ENCODE measurements around the gene GNAS. TPM values are rescaled to one million over a fixed set of nuclear protein-coding genes. Genes with fewer than 3 reads are reported as not detected.
A peak's percentile ranks its signal among the peaks of the same experiment; 100 is the strongest.

The GNAS gene
- total and polyA plus RNA-seq, 4 experiments from 2014 or later: 70.1 to 645 (median 412) TPM

DNA sequence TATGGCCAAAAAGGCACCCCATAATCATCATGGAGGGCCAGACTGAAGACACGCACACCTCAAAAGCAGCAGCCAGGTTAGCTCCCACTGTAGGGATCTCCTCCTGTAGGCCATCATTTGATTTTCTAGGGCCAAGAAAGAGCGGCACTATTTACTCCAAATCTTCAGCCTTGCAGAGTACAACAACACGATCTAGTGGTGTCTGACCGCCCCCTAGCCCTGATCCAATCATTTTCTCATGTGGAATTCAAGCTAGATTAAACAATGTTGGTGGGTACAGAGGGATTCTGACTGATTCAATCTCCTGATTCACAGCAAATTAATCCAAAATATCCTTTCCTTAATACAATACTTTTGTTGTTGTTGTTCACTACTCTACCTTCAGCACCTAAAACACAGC, 14.3 kb upstream of the GNAS start:
- intact Hi-C loops (cut with micrococcal nuclease): loop anchor here (5.0 kb wide), 1 partner anchor 186 kb away; the partner anchor contains the start of gene STX16
- Mint-ChIP-seq H3K27me3 (peaks cover 23 to 29% of the 10 kb centered on the region in 2 donors), H3K9me3 (no peaks in the 10 kb centered on the region), H3K36me3 (peaks cover 0 to 4% of the 10 kb centered on the region in 2 donors), H3K4me3 (no peak overlapping the region), H3K27ac (no peak overlapping the region), H3K4me1 (peaks cover 0 to 11% (median 3%) of the 10 kb centered on the region in 4 donors)
- Histone ChIP-seq H3K27ac (ENCODE audit: low read depth, low read length) (no peak overlapping the region), H3K36me3 (ENCODE audit: insufficient read depth, low read length) (no peaks in the 10 kb centered on the region), H3K9me3 (ENCODE audit: control insufficient read depth in 1 of 2, low read length in 2 of 2) (no peaks in the 10 kb centered on the region), H3K4me3 (ENCODE audit: low read length in 2 of 2) (no peak overlapping the region), H3K27me3 (ENCODE audit: insufficient read depth, low read length) (peaks cover 4% of the 10 kb centered on the region), H3K4me1 (ENCODE audit: insufficient read depth, low read length) (no peaks in the 10 kb centered on the region)
- no peak for DNase-seq
- ChIA-PET POLR2A (ENCODE audit: partially characterized antibody) (no interaction called here), CTCF (ENCODE audit: partially characterized antibody) (interaction anchor here (0.7 to 2.2 kb wide), 3 partner anchors 359 to 604 kb away, joined by 3 to 5 read pairs (median 4); no protein-coding TSS in a partner anchor)

DNA sequence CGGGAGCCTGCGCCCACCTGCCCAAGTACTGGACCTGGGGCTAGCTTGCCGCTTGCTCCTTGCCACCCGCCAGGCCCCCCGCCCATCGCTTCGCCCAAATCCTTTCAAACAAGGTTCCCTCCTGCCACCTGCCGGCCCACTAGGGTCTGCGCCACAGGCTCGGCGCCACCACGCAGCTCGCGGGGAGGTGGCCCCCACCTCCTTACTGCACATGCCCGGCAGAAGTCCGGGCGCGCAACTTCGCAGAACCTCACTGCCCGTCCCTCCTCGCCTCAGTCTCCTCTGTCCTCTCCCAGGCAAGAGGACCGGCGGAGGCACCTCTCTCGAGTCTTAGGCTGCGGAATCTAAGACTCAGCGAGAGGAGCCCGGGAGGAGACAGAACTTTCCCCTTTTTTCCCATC, 13.0 kb upstream of the GNAS start:
- POLR2A ChIA-PET (ENCODE audit: partially characterized antibody): interaction anchor here (1.0 kb wide), 1 partner anchor 188 kb away, joined by 5 read pairs; the partner anchor contains the start of gene STX16
- peak overlapping the region in 7 of 8 donors; percentile 15 to 70 (median 48) for H3K4me3 Mint-ChIP-seq
- intact Hi-C loops (cut with micrococcal nuclease): loop anchor here (5.0 kb wide), 1 partner anchor 187 kb away; the partner anchor contains the start of gene STX16

DNA sequence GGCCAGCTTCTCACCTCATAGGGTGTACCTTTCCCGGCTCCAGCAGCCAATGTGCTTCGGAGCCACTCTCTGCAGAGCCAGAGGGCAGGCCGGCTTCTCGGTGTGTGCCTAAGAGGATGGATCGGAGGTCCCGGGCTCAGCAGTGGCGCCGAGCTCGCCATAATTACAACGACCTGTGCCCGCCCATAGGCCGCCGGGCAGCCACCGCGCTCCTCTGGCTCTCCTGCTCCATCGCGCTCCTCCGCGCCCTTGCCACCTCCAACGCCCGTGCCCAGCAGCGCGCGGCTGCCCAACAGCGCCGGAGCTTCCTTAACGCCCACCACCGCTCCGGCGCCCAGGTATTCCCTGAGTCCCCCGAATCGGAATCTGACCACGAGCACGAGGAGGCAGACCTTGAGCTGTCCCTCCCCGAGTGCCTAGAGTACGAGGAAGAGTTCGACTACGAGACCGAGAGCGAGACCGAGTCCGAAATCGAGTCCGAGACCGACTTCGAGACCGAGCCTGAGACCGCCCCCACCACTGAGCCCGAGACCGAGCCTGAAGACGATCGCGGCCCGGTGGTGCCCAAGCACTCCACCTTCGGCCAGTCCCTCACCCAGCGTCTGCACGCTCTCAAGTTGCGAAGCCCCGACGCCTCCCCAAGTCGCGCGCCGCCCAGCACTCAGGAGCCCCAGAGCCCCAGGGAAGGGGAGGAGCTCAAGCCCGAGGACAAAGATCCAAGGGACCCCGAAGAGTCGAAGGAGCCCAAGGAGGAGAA, 12.3 kb upstream of the GNAS start:
- no peaks in the 10 kb centered on the region for H3K9me3 Mint-ChIP-seq
- no peak overlapping the region for H3K4me3 ChIP-seq (ENCODE audit: low read length in 2 of 2)
- H3K4me1 Mint-ChIP-seq: peaks cover 0 to 11% (median 3%) of the 10 kb centered on the region in 4 donors
- peaks cover 26 to 34% of the 10 kb centered on the region in 2 donors for H3K27me3 Mint-ChIP-seq
- no peak overlapping the region for H3K27ac ChIP-seq (ENCODE audit: low read depth, low read length)
- peaks cover 4% of the 10 kb centered on the region for H3K27me3 ChIP-seq (ENCODE audit: insufficient read depth, low read length)
- H3K9me3 ChIP-seq (ENCODE audit: control insufficient read depth in 1 of 2, low read length in 2 of 2): no peaks in the 10 kb centered on the region
- no peaks in the 10 kb centered on the region for H3K36me3 ChIP-seq (ENCODE audit: insufficient read depth, low read length)
- H3K27ac Mint-ChIP-seq: no peak overlapping the region
- intact Hi-C loops (cut with micrococcal nuclease): loop anchor here (5.0 kb wide), 1 partner anchor 188 kb away; the partner anchor contains the start of gene STX16
- ChIA-PET POLR2A (ENCODE audit: partially characterized antibody) (interaction anchor here (1.0 kb wide), 1 partner anchor 189 kb away, joined by 5 read pairs; the partner anchor contains the start of gene STX16), CTCF (ENCODE audit: partially characterized antibody) (interaction anchor here (1.6 to 2.3 kb wide), 6 partner anchors 8 to 604 kb away, joined by 3 to 10 read pairs (median 5); partner anchors contain the start of gene STX16)
- no peaks in the 10 kb centered on the region for H3K4me1 ChIP-seq (ENCODE audit: insufficient read depth, low read length)
- H3K36me3 Mint-ChIP-seq: no peaks in the 10 kb centered on the region
- DNase-seq: no peak
- H3K4me3 Mint-ChIP-seq: peak overlapping the region in 7 of 8 donors; percentile 20 to 70 (median 48)

More for the DNA sequence above, 13.0 kb upstream of the GNAS start:
- H3K27ac ChIP-seq (ENCODE audit: low read depth, low read length): no peak overlapping the region
- no peak overlapping the region for H3K4me3 ChIP-seq (ENCODE audit: low read length in 2 of 2)
- DNase-seq: peak in 4 of 5 donors; percentile 26 to 40 (median 35)
- CTCF ChIA-PET (ENCODE audit: partially characterized antibody): interaction anchor here (0.7 to 2.3 kb wide), 8 partner anchors 9 to 603 kb away, joined by 3 to 10 read pairs (median 5); partner anchors contain the start of gene STX16
- H3K9me3 ChIP-seq (ENCODE audit: control insufficient read depth in 1 of 2, low read length in 2 of 2): no peaks in the 10 kb centered on the region
- H3K36me3 ChIP-seq (ENCODE audit: insufficient read depth, low read length): no peaks in the 10 kb centered on the region
- no peaks in the 10 kb centered on the region for H3K36me3 Mint-ChIP-seq
- peaks cover 20 to 27% of the 10 kb centered on the region in 2 donors for H3K27me3 Mint-ChIP-seq
- H3K4me1 Mint-ChIP-seq: peaks cover 0 to 11% (median 3%) of the 10 kb centered on the region in 4 donors
- H3K27ac Mint-ChIP-seq: no peak overlapping the region
- H3K4me1 ChIP-seq (ENCODE audit: insufficient read depth, low read length): no peaks in the 10 kb centered on the region
- no peaks in the 10 kb centered on the region for H3K9me3 Mint-ChIP-seq
- H3K27me3 ChIP-seq (ENCODE audit: insufficient read depth, low read length): peaks cover 4% of the 10 kb centered on the region

DNA sequence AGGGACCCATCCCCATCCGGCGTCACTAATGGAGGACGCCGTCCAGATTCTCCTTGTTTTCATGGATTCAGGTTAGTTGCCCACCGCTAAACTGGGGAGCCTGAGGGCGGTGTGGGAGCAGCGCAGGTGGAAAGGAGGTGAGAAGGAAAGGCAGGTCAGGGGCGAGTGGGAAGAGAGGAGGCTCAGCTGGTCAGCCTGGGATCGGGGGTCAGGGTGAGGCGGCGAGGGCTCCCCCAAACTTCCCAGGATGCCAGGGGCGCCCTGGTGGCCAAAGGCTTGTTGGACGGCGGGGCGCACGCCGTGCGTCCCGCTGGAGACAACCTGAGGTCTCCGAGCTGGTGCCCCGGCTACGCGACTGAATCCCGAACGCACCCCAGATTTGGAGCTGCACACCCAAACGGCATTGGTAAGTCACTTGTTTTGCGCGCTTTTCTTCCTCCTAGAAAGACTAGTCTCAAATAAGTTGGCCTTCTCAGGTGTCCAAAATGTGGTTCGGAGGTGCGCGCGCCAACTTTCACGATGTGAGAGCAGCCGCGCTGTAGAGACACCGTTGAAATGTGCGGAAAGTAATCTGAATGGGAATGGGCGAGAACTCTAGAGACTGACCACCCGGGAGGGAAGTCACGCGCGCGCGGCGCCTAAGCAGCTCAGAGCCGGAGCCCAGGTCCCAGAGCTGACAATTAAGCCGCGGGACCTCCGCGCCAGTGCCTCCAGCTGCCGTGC, 11.5 kb upstream of the GNAS start:
- intact Hi-C loops (cut with micrococcal nuclease): no loop called here
- Mint-ChIP-seq H3K36me3 (no peaks in the 10 kb centered on the region), H3K27ac (no peak overlapping the region), H3K9me3 (no peaks in the 10 kb centered on the region), H3K27me3 (peaks cover 32 to 38% of the 10 kb centered on the region in 2 donors), H3K4me1 (peaks cover 0 to 11% (median 3%) of the 10 kb centered on the region in 4 donors), H3K4me3 (peak overlapping the region in 1 of 8 donors; percentile 8)
- Histone ChIP-seq H3K4me1 (ENCODE audit: insufficient read depth, low read length) (no peaks in the 10 kb centered on the region), H3K27ac (ENCODE audit: low read depth, low read length) (no peak overlapping the region), H3K36me3 (ENCODE audit: insufficient read depth, low read length) (no peaks in the 10 kb centered on the region), H3K9me3 (ENCODE audit: control insufficient read depth in 1 of 2, low read length in 2 of 2) (no peaks in the 10 kb centered on the region), H3K4me3 (ENCODE audit: low read length in 2 of 2) (no peak overlapping the region), H3K27me3 (ENCODE audit: insufficient read depth, low read length) (peaks cover 8% of the 10 kb centered on the region)
- ChIA-PET CTCF (ENCODE audit: partially characterized antibody) (interaction anchor here (0.8 to 2.3 kb wide), 3 partner anchors 141 to 193 kb away, joined by 3 to 10 read pairs (median 5); partner anchors contain the start of genes NELFCD and STX16), POLR2A (ENCODE audit: partially characterized antibody) (no interaction called here)
- DNase-seq: no peak

DNA sequence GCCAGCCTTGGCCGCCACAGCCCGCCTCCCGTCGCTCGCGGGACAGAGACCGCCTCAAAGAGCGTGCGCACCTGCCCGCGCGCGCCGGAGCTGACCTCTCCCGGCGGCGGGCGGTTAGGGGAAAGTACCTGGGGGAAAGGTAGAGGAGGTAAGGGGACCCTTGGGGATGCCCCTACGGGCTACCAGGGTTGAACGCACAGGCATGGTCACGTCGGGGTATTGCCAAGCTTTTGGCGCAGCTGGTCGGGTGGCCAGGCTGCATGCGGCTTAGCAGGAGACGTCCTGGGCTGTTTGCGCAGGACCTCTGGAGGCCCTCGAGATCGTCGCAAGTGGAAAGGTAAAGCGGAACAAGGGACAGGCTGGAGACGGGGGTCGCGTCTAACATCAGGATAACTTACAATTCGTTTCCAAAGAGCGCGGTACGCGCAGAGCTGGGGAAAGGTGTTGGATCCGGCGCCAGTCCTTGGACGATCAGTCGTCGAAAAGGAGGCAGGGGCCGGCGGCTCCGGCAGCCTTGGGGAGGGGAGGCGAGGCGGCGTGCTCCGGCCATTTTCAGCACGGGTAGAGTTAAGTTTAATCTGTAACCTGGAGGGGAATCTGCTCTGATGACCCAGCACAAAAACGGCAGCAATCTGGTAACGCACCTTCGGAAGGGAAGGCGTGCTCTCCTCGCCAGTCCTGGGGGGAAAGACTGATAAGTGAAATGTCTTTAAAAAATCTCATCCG, 10.8 kb upstream of the GNAS start:
- POLR2A ChIA-PET (ENCODE audit: partially characterized antibody): no interaction called here
- no peak for DNase-seq
- Mint-ChIP-seq H3K36me3 (no peaks in the 10 kb centered on the region), H3K27me3 (peaks cover 30 to 38% of the 10 kb centered on the region in 2 donors), H3K4me3 (peak overlapping the region in 2 of 8 donors; percentile 24 to 53), H3K4me1 (peaks cover 0 to 11% (median 3%) of the 10 kb centered on the region in 4 donors), H3K27ac (no peak overlapping the region), H3K9me3 (no peaks in the 10 kb centered on the region)
- peaks cover 8% of the 10 kb centered on the region for H3K27me3 ChIP-seq (ENCODE audit: insufficient read depth, low read length)
- H3K36me3 ChIP-seq (ENCODE audit: insufficient read depth, low read length): no peaks in the 10 kb centered on the region
- no peaks in the 10 kb centered on the region for H3K9me3 ChIP-seq (ENCODE audit: control insufficient read depth in 1 of 2, low read length in 2 of 2)
- no peak overlapping the region for H3K4me3 ChIP-seq (ENCODE audit: low read length in 2 of 2)
- no peaks in the 10 kb centered on the region for H3K4me1 ChIP-seq (ENCODE audit: insufficient read depth, low read length)
- intact Hi-C loops (cut with micrococcal nuclease): no loop called here
- no peak overlapping the region for H3K27ac ChIP-seq (ENCODE audit: low read depth, low read length)
- CTCF ChIA-PET (ENCODE audit: partially characterized antibody): interaction anchor here (0.8 kb wide), 1 partner anchor 140 kb away, joined by 3 read pairs; the partner anchor contains the start of gene NELFCD

DNA sequence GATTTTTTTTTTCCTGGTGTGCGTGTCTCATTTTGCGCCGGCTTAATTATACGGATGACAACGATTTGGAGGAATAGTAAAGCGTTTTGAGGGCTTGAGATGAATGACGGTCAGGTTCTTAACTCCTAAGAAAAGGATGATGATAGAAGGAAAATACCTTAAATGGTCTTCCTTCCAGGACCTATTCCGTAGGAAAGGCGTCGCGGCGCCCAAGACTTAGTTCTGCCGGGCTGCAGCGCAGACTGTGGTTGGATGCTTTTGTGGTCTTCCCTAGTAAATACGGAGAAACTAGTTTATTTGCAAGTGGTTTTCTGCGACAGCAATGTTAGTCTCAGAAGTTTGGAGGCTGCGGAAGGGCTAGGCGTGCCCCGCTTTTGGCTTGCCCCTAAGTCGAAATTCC, 10.2 kb upstream of the GNAS start:
- DNase-seq: no peak
- Mint-ChIP-seq H3K4me3 (peak overlapping the region in 2 of 8 donors; percentile 24 to 53), H3K9me3 (no peaks in the 10 kb centered on the region), H3K36me3 (no peaks in the 10 kb centered on the region), H3K27me3 (peaks cover 29 to 38% of the 10 kb centered on the region in 2 donors), H3K27ac (no peak overlapping the region), H3K4me1 (peaks cover 0 to 11% (median 3%) of the 10 kb centered on the region in 4 donors)
- Histone ChIP-seq H3K9me3 (ENCODE audit: control insufficient read depth in 1 of 2, low read length in 2 of 2) (no peaks in the 10 kb centered on the region), H3K36me3 (ENCODE audit: insufficient read depth, low read length) (no peaks in the 10 kb centered on the region), H3K27ac (ENCODE audit: low read depth, low read length) (no peak overlapping the region), H3K4me3 (ENCODE audit: low read length in 2 of 2) (no peak overlapping the region), H3K4me1 (ENCODE audit: insufficient read depth, low read length) (no peaks in the 10 kb centered on the region), H3K27me3 (ENCODE audit: insufficient read depth, low read length) (peaks cover 8% of the 10 kb centered on the region)
- intact Hi-C loops (cut with micrococcal nuclease): no loop called here
- POLR2A ChIA-PET (ENCODE audit: partially characterized antibody): no interaction called here
- CTCF ChIA-PET (ENCODE audit: partially characterized antibody): no interaction called here
